ENCODE measurements around the gene FBLIM1.

FBLIM1 gene

GRCh38 chr1:15748690-15749398, 9.8 kb upstream of the FBLIM1 start:
- TF ChIP-seq CTCF (IDR thresholded peaks at IDR 0.05; ENCODE audit: insufficient read depth, low read length, poor library complexity, severe bottlenecking) (no peak), EZH2phosphoT487 (conservative IDR thresholded peaks at IDR 0.05; ENCODE audit: low read length) (no peak)
- Histone ChIP-seq H3K27me3 (ENCODE audit: low read length) (no peaks in the 10 kb centered on the region), H4K20me1 (ENCODE audit: low read depth, low read length) (no peaks in the 10 kb centered on the region), H2AFZ (ENCODE audit: low read depth, low read length, severe bottlenecking) (no peak overlapping the region), H3F3A (ENCODE audit: insufficient read depth) (no peaks in the 10 kb centered on the region), H3K4me3 (ENCODE audit: insufficient read depth, low read length, poor library complexity, severe bottlenecking) (no peak overlapping the region), H3K9ac (ENCODE audit: low read length) (no peak overlapping the region), H3K36me3 (ENCODE audit: low read length) (no peaks in the 10 kb centered on the region), H3K9me3 (ENCODE audit: insufficient read depth, low read length) (no peaks in the 10 kb centered on the region), H3K79me2 (ENCODE audit: insufficient read depth, low read length) (no peaks in the 10 kb centered on the region), H3K9me2 (replicated peaks; ENCODE audit: insufficient read depth, low read length) (no peaks in the 10 kb centered on the region), H3K27ac (ENCODE audit: low read depth, low read length) (no peak overlapping the region), H3K4me2 (ENCODE audit: low read depth, low read length, poor library complexity, severe bottlenecking) (no peak overlapping the region)

- Histone ChIP-seq H3K36me3 (ENCODE audit: low read length) (no peaks in the 10 kb centered on the region), H2AFZ (ENCODE audit: low read depth, low read length, severe bottlenecking) (no peak overlapping the region), H3K9me2 (replicated peaks; ENCODE audit: insufficient read depth, low read length) (no peaks in the 10 kb centered on the region), H3K9me3 (ENCODE audit: insufficient read depth, low read length) (no peaks in the 10 kb centered on the region), H4K20me1 (ENCODE audit: low read depth, low read length) (no peaks in the 10 kb centered on the region), H3K27me3 (ENCODE audit: low read length) (no peaks in the 10 kb centered on the region), H3K9ac (ENCODE audit: low read length) (no peak overlapping the region), H3K79me2 (ENCODE audit: insufficient read depth, low read length) (no peaks in the 10 kb centered on the region), H3F3A (ENCODE audit: insufficient read depth) (no peaks in the 10 kb centered on the region), H3K4me2 (ENCODE audit: low read depth, low read length, poor library complexity, severe bottlenecking) (no peak overlapping the region), H3K27ac (ENCODE audit: low read depth, low read length) (no peak overlapping the region), H3K4me3 (ENCODE audit: insufficient read depth, low read length, poor library complexity, severe bottlenecking) (no peak overlapping the region)
- TF ChIP-seq EZH2phosphoT487 (conservative IDR thresholded peaks at IDR 0.05; ENCODE audit: low read length) (no peak), CTCF (IDR thresholded peaks at IDR 0.05; ENCODE audit: insufficient read depth, low read length, poor library complexity, severe bottlenecking) (no peak)
These were observed 8.9 kb upstream of the FBLIM1 start for GRCh38 chr1:15749399-15750291.

- H3K9ac ChIP-seq (ENCODE audit: low read length), result no peak overlapping the region
- no peaks in the 10 kb centered on the region for H3K9me3 ChIP-seq (ENCODE audit: insufficient read depth, low read length)
- no peaks in the 10 kb centered on the region for H3K27me3 ChIP-seq (ENCODE audit: low read length)
- H3K27ac ChIP-seq (ENCODE audit: low read depth, low read length), result no peak overlapping the region
- H3F3A ChIP-seq (ENCODE audit: insufficient read depth), result no peaks in the 10 kb centered on the region
- no peak overlapping the region for H2AFZ ChIP-seq (ENCODE audit: low read depth, low read length, severe bottlenecking)
- H3K4me2 ChIP-seq (ENCODE audit: low read depth, low read length, poor library complexity, severe bottlenecking), result no peak overlapping the region
- TF ChIP-seq EZH2phosphoT487 (conservative IDR thresholded peaks at IDR 0.05; ENCODE audit: low read length) (no peak), CTCF (IDR thresholded peaks at IDR 0.05; ENCODE audit: insufficient read depth, low read length, poor library complexity, severe bottlenecking) (no peak)
- no peaks in the 10 kb centered on the region for H3K36me3 ChIP-seq (ENCODE audit: low read length)
- no peaks in the 10 kb centered on the region for H4K20me1 ChIP-seq (ENCODE audit: low read depth, low read length)
- no peak overlapping the region for H3K4me3 ChIP-seq (ENCODE audit: insufficient read depth, low read length, poor library complexity, severe bottlenecking)
- H3K79me2 ChIP-seq (ENCODE audit: insufficient read depth, low read length), result no peaks in the 10 kb centered on the region
- no peaks in the 10 kb centered on the region for H3K9me2 ChIP-seq (replicated peaks; ENCODE audit: insufficient read depth, low read length)
These were observed 7.7 kb upstream of the FBLIM1 start for GRCh38 chr1:15750924-15751323.

Measured in SU-DHL-6 (cell line).